Activated T-helper 1 cell treated with Interleukin-2 at 50 U/mL for 16 hours (primary cell): ENCODE data around the gene DMPK.
"Not testable (repeated sequence)": the region's sequence is repeated elsewhere in the genome, so short reads cannot be mapped to it uniquely, and the experiment has no call there.

Experiments
- DNase-seq: peaks from one replicate; pipeline ENCODE4 v3.0.0-alpha.2; 2020; ENCODE audit warnings: low read depth

DMPK gene

DNA sequence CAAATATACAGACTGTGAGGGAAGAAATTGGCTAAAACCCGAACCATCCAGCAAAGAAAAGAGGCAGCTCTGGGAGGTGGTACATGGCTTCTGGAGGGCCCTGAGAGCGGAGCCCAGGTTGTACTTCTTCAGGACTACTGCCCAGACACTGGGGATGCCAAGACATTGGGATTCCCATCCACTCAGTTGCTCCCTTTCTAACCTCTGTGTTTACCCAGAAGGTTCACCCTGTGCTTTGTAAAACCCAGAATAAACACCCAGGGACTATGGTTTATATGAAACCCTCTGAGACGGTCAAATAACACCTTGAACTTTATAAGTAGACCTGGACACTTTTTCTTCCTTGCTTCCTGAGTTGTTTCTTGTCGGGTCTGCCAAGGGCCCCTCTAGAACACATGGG, 39.3 kb downstream of the DMPK start:
- no peak for DNase-seq

DNA sequence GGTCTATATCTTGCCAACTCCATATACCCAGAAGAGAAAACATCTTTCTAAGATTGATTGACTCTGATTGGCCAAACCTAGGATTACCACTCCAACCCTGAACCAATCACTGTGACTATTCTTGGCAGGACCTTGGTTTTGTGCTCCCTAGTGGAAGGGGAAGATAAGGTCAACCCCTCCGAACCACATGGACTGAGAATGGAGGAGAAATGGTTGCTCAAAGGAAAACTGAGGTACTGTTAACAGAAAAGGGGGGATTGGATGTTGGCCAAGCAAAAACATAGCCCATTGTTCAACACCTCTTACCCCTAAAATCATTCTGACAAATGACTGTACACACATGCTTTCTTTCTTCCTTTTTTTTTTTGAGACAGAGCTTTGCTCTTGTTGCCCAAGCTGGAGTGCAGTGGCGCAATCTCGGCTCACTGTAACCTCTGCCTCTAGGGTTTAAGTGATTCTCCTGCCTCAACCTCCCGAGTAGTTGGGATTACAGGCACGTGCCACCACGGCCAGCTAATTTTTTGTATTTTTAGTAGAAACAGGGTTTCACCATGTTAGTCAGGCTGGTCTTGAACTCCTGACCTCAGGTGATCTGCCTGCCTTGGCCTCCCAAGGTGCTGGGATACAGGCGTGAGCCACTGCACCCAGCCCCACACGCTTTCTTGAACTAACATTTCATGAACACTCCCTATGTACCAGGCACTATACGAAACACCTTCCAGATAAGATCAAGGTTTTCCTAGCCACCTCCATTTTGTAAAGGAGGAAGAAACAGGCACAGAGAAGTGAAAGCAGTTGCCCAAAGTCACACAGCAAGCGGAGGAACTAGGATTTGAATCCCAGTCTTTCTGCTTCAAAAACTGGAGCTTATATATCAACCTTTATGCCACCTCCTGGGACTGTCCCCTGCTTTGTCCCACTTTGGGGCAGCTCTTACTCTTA, 42.5 kb downstream of the DMPK start:
- no peak for DNase-seq

DNA sequence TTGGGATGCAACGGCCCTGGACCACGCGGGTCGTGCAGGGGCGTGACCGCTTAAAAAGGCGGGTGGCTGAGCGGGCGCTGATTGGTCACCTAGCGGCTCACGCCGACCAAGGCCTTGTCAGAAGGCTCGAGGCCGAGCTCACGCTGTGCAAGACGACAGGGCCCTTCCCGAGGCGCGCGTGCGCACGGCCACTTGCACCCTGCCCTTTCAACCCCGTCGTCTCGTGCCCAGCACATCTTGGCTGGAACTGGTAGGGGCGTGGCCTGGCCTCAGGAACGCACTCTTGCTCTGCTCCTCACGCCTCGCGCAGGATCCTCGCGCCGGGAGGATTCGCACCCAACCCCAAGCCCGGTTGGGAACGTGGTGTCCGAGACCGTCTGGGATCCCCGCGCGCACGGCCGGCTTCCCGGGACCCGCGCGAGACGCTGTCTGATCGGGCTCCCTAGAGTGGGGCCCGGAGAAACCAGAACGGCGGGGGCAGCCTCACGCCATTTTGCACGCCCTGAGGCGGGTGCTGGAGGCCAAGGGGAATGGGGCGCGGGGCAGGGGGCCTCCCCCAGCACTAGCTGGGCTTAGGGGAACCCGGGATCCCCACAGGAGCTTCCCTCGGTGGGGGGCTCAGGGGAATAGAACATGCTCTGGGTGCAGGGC, 49.0 kb downstream of the DMPK start, which contains the start of gene MEIOSIN:
Gene MEIOSIN, plus strand, starts transcription at position 280 of the 651 bp plus-strand sequence. CDS start 1,938 bp downstream, outside the sequence.
- DNase-seq = no peak

DNA sequence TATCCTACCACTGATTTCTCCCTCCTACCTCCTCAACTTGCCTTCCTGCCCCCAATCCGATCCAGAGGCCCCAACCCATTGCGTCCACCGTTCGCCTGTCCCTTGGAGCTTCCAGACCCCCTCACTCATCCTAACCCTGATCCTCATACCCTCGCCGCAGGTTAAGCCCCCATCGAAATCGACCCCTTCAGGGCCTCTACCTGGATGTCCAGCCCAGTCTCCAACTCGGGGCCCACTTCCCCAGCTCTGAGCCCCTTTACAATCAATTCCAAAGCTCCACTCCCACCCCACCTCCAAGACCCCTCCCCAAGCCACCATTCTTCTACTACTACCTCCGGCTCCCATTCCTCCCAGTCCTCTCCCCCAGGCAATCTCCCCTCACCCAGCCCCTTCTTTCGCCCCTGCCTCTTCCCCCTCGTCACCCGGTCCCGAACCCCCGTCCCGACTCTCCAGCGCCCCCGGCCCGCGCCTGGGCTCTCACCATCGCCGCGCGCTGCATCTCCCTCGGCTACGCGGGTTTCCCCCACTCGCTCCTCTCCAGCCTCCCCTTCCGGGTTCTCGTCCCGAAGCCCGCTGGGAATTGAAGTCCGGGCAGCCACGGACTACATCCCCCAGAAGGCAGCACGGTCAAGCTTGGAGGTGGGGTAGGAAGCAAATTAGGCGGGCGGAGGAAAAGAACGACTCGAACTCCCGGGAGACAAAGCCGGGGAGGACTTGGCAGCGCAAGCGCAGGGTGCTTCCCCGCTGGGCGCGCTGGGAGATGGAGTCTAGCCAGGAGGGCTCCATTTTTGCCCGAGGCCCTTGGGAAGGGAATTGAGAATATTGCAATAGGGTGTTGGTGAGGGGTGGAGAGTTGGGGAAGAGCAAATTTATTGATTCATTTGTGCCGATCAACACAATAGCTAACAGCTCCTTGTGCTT, 51.7 kb downstream of the DMPK start, which contains the start of gene FBXO46:
Gene FBXO46, minus strand, starts transcription at position 529 of the 921 bp plus-strand sequence. CDS start 17,401 bp downstream, outside the sequence.
- peak; percentile 86 for DNase-seq

DNA sequence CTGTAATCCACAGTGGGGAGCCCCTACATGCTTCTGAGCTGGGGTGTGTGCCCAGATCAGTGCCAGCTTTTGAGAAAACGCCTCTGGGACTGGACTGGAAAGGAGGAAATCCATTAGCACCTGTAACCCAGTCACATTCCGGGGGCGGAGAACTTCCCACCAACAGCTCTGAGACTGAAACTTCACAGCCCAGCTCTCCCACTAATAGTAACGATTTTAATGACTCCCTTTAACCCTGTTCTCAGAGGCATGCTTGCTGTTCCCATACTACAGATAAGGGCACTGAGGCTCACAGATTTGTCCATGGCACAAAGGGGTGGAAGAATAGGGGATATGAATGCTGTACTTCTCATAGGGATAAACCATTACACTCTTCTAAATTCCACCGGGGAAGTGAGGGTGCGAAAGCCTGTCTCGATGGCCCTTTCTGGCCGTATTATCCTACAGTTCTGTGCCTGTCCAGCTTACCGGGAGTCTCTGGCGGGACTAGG, 52.4 kb downstream of the DMPK start:
- no peak for DNase-seq

DNA sequence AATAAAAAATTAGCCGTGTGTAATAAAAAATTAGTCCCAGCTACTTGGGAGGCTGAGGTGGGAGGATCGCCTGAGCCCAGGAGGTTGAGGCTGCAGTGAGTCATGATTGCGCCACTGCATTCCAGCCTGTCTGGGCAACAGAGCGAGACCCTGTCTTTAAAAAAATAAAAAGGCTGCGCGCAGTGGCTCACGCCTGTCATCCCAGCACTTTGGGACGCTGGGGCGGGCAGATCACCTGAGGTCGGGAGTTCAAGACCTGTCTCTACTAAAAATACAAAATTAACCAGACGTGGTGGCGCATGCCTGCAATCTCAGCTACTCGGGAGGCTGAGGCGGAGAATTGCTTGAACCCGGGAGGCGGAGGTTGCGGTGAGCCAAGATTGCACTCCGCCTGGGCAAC, 53.6 kb downstream of the DMPK start:
- DNase-seq = not testable (repeated sequence)

DNA sequence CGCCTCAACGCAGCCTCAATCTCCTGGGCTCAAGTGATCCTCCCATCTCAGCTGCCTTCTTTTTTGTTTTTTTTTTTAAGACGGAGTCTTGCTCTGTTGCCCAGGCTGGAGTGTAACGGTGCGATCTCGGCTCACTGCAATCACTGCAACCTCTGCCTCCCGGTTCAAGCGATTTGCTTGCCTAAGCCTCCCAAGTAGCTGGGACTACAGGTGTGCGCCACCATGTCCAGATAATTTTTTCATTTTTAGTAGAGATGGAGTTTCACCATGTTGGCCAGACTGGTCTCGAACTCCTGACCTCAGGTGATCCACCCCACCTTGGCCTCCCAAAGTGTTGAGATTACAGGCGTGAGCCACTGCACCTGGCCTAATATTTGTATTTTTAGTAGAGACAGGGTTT, 62.2 kb downstream of the DMPK start:
- DNase-seq = not testable (repeated sequence)
